NCI-H128 (cell line): Measurements from ENCODE around the gene GNB5.
A peak's percentile ranks its signal among the peaks of the same experiment; 100 is the strongest.

Experiments used
- DNase-seq: peaks from one replicate; lab custom pipeline; 2025; ENCODE audit not compliant: unreplicated experiment; lab: John Stamatoyannopoulos, UW

GNB5 gene

GRCh38 chr15:52208306-52208946 is 17.2 kb upstream of the GNB5 start:
- DNase-seq: no peak

DNA sequence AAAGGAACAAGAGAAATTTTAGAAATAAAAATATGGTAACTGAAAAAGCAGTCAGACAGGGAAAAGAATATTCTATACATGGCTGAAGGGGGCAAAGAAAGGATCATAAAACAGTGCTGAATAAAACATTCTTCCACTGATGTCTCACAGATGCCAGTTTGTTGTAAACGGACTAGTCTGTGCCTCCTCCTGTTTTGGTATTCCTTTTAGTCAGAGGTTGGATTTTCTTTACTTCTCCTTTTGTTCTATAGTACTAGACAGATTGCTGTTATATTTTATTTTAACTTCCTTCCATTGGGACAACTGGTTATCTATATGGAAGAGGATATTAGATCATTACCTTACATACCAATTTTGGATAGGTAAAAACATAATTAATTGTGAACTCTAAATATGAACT is 16.0 kb upstream of the GNB5 start:
- DNase-seq: no peak

- no peak for DNase-seq
Measured at GRCh38 chr15:52206446-52206845, 15.3 kb upstream of the GNB5 start.

- DNase-seq: no peak
Measured at GRCh38 chr15:52204657-52205056, 13.5 kb upstream of the GNB5 start.

DNA sequence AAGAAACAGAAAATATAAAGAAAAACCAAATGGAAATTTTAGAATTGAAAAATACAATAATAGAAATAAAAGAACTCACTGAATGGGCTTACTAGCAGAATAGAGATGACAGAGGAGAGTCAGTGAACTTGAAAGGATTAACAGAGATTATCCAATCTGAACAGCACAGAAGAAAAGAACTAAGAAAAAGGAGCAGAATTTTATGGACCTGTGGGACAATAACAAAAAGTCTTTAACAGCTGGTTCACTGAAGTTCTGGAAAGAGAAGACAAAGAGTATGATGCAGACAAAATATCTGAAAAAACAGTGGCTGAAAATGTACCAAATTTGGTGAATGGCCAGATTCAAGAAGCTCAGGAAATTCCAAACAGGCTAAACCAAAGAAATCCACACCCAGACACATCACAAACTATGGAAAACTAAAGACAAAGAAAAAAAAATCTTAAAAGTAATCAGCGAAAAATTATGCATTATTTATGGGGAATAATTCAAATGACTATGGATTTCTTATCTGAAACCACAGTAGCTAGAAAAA is 9.7 kb upstream of the GNB5 start:
- DNase-seq: no peak

GRCh38 chr15:52199271-52199670 is 8.1 kb upstream of the GNB5 start:
- DNase-seq: no peak

DNA sequence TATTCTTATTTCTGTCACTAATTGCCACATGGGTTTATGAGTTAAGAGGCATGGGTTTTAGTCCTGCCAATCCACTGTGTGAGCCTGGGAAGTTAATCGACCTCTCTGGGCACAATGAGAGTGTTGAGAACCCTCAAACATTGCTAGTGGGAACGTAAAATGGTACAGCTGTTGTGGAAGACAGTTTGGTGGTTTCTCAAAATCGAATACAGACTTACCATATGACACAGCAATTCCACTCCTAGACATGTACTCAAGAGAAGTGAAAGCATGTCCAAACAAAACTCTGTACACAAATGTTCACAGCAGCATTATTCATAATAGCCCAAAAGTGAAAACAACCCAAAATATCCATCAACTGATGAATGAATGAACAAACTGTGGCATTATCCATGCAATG is 5.7 kb upstream of the GNB5 start:
- DNase-seq: no peak

- DNase-seq: no peak
Measured at GRCh38 chr15:52193791-52194190, 2.6 kb upstream of the GNB5 start.

DNA sequence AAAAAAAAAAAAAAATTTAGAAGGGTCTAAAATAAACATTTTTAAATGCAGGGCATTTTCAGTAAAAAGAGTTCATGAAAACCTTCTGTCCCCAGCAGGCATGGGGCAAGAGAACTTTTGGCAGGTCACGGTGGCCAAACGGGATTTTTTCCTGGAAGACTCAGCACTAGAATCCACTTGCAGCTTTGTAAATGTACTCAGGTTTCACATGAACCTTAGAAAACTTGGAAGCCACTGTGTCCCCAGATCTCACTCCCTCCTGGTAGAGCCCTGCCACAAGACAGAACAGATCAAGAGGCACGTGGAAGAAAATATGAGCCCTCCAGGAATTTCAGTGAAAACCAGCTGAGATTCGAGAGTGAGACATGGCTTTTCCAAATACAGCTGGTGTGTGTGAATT is 2.1 kb upstream of the GNB5 start:
- DNase-seq: no peak

GRCh38 chr15:52186651-52187486 is 4.3 kb downstream of the GNB5 start:
- no peak for DNase-seq

- DNase-seq: no peak
Measured at GRCh38 chr15:52185151-52185561, 6.0 kb downstream of the GNB5 start.

- DNase-seq: no peak
Measured at GRCh38 chr15:52184721-52185120, 6.5 kb downstream of the GNB5 start.

GRCh38 chr15:52183562-52184173 is 7.5 kb downstream of the GNB5 start:
- DNase-seq: no peak

DNA sequence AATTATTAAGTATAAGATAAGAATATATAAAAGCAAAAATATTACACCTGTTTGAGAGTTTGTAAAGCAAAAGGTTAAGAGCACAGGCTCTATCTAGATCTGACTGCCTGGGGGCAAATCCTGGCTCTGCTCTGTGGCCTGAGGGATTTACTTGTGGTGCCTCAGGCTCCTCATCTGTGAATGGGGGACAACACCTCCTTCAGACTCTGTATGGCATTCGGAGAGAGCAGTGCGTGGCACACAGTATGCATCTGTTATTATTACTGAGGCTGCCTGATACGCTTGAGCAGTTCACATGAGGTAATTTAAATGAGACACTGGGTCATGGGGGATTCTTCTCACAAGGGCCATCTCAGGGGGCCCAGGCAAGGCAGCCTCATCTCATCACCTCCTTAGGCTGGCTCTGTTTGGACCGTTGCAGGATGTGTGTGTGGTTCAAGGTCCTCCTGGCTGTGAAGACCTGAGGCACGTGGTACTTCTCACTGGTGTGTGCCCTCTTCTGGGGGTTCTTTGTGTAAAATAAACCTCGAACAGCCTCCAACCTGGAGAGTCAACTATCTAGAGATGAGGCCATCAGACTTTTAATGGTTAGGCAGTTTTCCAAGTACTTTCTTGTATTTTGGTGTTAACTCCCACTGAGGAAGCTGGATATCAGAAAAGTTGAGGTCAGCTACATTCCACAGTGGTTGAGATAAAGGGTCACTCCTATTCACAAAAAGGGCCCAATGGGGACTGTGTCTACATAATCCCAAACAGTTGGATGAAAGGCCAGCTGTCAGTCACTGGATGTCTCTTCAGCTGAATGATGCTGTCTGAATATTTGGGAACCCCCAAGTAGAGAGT is 9.0 kb downstream of the GNB5 start:
- DNase-seq: no peak

- DNase-seq: no peak
Measured at GRCh38 chr15:52180851-52181450, 10.2 kb downstream of the GNB5 start.

- no peak for DNase-seq
Measured at GRCh38 chr15:52180196-52180835, 10.9 kb downstream of the GNB5 start.

DNA sequence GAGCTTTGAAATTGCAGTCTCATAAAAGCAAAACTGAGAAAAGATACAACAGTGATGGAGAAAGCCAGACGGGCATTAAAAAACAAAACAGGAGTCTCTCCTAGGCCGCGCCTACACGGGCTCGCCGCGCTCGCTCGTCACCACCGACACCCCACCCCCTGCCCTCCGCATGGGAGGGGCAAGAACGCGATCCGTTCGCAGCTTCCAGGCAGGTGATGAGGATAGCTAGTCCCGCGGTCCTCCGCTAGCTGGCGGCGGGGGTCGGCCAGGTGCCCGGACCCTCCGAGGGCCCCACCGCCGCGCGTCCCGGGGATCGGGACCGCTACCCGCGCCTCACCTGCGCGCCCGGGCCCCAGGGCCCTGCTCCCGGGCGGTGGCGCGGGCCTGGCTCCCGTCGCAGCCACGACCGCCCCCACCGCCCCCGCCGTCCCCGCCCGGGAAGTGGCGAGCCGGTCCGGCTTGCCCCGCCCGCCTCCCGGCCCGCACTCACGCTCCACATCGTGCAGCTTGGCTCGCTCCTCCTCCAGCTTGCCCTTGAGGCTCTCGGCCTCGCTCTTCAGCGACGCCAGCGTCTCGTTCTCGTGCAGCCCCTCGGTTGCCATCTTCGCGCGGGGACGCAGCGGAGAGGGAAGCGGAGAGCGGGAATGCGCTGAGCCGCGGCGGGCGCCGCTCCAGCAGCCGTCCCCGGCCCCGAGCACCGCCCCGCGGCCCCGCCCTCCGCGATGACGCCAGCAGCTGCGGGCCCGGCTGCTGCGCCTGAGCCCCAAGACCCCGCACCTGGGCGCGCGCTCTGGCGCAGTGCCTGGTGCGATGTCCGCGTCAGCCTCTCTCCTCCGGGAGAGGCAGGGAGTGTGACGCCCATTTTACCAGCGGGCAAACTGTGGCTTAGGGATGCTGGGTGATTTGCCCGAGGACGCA is 11.7 kb downstream of the GNB5 start:
- DNase-seq: peak; percentile 60

GRCh38 chr15:52178765-52179164 is 12.4 kb downstream of the GNB5 start:
- DNase-seq: no peak

GRCh38 chr15:52172869-52173268 is 18.3 kb downstream of the GNB5 start:
- no peak for DNase-seq
